HG03060 (cell line): Measurements from ENCODE around the gene VPS36.
"Not testable (repeated sequence)": the region's sequence is repeated elsewhere in the genome, so short reads cannot be mapped to it uniquely, and the experiment has no call there.

ENCODE experiments used
- ATAC-seq: cut with Tn5 transposase; IDR thresholded peaks from one replicate; pipeline ENCODE4 v1.9.1; 2021; ENCODE audit warnings: low read depth, moderate number of reproducible peaks; ENCODE audit not compliant: unreplicated experiment

VPS36 gene

DNA sequence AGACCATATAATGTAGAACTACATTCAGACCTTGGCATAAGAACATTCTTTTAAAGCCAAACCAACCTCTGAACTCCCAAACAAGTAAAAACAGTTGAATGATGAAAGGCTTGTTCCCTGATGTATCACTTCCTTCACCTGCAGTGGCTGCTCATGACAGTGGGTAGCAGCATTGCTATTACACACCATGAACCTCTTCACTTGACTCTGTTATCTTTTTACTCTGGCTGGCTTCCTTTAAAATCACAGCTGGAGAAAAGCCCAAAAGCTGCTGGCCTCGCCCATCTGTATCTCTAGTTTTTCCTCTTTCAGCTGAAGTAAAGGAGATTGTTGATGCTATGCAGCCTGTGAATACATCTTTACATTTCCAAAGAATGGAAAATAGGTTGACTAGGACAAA, 67.1 kb downstream of the VPS36 start:
- ATAC-seq: no peak

- ATAC-seq: no peak
These were observed 72.1 kb downstream of the VPS36 start for GRCh38 chr13:52378312-52378711.

GRCh38 chr13:52377898-52378297, 72.5 kb downstream of the VPS36 start:
- ATAC-seq: no peak

- no peak for ATAC-seq
These were observed 75.5 kb downstream of the VPS36 start for GRCh38 chr13:52374873-52375411.

DNA sequence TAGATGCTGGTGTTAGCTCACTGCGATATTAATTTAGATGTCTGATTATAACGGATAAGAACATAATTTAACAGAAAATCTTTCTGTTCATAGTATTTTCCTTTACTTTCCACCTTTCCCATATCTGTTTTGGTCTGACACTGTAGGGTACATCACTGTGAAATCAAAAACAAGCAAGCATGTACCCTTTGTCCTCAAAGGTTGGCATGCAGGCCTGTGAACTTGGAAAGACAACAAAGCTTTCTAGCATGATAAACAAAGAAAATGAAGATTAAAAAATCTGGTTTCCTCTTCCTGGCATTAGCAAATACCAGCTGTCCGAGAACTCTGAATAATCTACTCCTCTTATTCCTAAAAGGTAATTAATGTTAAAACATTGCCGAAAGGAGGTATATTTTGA, 76.0 kb downstream of the VPS36 start:
- no peak for ATAC-seq

DNA sequence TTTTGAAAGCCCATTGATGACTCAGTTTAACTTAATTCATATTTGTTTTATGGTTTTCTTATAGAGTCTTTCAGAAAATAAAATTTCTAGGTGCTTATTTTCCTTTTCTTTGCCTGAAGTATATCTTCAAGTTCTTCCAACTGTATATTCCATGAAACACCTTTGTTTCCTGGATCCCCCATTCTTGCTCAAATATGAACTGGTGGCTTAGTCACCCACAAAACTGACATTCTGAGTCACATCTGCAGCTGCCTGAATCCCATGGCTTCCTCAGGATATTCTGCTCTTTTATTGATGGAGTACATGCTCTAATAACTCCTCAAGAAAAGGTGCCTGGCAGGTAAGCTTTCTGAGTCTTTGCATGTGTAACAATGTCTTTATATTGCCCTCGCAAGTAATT, 77.2 kb downstream of the VPS36 start:
- ATAC-seq: not testable (repeated sequence)

DNA sequence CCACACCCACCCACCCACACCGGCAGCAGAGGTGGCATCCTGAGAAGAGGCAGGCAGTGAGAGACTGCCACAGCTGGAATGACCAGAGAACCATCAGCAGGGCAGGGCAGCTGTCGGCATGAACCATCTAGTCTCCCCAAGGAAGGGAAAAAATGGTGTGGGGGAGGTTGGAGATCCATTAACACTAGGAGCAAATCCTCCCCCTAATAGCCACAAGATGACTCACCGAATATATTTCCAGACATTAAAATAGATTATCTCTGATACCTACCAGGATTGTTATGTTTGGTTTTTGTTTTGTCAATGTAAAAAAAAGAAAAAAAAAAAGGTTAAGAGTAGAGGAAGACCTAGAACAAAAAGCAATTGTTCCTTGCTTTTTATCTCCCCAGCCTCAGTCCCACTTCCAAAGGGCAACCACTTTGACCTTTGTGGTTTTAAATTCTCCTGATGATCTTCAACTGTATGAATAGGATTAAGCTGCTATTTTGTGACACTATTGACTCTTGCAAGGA, 78.6 kb downstream of the VPS36 start:
- no peak for ATAC-seq

- no peak for ATAC-seq
These were observed 84.1 kb downstream of the VPS36 start for GRCh38 chr13:52366291-52366690.
